Liver (tissue), 3 donors: ENCODE measurements around the gene VASP.

ENCODE experiments used
- FOXA1 ChIP-seq: IDR thresholded peaks from 2 replicates; pipeline ENCODE4 v1.6.1; 2016; ENCODE audit warnings: antibody characterized with exemption
- HNF4A ChIP-seq, 2 donors: conservative IDR thresholded peaks; 2 replicates each; pipeline ENCODE4 v1.6.1; 2016; ENCODE audit warnings: antibody characterized with exemption in 2 of 2, mild to moderate bottlenecking in 2 of 2
- JUND ChIP-seq, 2 donors: IDR thresholded peaks; 2 replicates each; pipeline ENCODE4 v1.6.1; 2016; ENCODE audit warnings: antibody characterized with exemption in 2 of 2
- REST ChIP-seq: IDR thresholded peaks from 2 replicates; pipeline ENCODE4 v1.6.1; 2016; ENCODE audit warnings: antibody characterized with exemption, mild to moderate bottlenecking
- RXRA ChIP-seq, 2 donors: IDR thresholded peaks; 2 replicates each; pipeline ENCODE4 v1.6.1; 2017 to 2018; ENCODE audit warnings: antibody characterized with exemption in 2 of 2, mild to moderate bottlenecking in 1 of 2
- TAF1 ChIP-seq: conservative IDR thresholded peaks from 2 replicates; pipeline ENCODE4 v1.6.1; 2016; ENCODE audit warnings: antibody characterized with exemption, mild to moderate bottlenecking
- YY1 ChIP-seq: IDR thresholded peaks from 2 replicates; pipeline ENCODE4 v1.6.1; 2016; ENCODE audit warnings: antibody characterized with exemption, mild to moderate bottlenecking
- TF ChIP-seq, protein P1 (sequence below): fragments of 150-350 bp; IDR thresholded peaks from 2 replicates; pipeline ENCODE4 v1.5.1; 2017; ENCODE audit warnings: improper control_type of control experiment, low read depth, low read length; ENCODE audit not compliant: missing input control
- donor health status: healthy.
- donor health status: healthy.

- TF ChIP-seq YY1 (no peak), RXRA (IDR thresholded peaks at IDR 0.05) (no peak), TAF1 (no peak), HNF4A (conservative IDR thresholded peaks at IDR 0.05) (no peak), REST (no peak), JUND (IDR thresholded peaks at IDR 0.05) (no peak), FOXA1 (no peak)
- TF ChIP-seq, protein P1, sequence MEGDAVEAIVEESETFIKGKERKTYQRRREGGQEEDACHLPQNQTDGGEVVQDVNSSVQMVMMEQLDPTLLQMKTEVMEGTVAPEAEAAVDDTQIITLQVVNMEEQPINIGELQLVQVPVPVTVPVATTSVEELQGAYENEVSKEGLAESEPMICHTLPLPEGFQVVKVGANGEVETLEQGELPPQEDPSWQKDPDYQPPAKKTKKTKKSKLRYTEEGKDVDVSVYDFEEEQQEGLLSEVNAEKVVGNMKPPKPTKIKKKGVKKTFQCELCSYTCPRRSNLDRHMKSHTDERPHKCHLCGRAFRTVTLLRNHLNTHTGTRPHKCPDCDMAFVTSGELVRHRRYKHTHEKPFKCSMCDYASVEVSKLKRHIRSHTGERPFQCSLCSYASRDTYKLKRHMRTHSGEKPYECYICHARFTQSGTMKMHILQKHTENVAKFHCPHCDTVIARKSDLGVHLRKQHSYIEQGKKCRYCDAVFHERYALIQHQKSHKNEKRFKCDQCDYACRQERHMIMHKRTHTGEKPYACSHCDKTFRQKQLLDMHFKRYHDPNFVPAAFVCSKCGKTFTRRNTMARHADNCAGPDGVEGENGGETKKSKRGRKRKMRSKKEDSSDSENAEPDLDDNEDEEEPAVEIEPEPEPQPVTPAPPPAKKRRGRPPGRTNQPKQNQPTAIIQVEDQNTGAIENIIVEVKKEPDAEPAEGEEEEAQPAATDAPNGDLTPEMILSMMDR, result no peak
Measured at GRCh38 chr19:45467115-45467455, 40.2 kb upstream of the VASP start.
